ENCODE measurements around the gene ONECUT1. TPM values are rescaled to one million over a fixed set of nuclear protein-coding genes. Genes with fewer than 3 reads are reported as not detected.

The ONECUT1 gene
- total RNA-seq, 1 experiment from 2014 or later: 1.3 TPM

GRCh38 chr15:52796228-52796521, 6.0 kb upstream of the ONECUT1 start:
- Histone ChIP-seq H3K4me1 (ENCODE audit: control insufficient read depth in 1 of 2, insufficient read depth in 2 of 2, low read length in 2 of 2) (no peaks in the 10 kb centered on the region), H3K9ac (ENCODE audit: low read length) (no peak overlapping the region), H3K4me2 (ENCODE audit: low read length) (no peak overlapping the region), H3K27ac (ENCODE audit: low read depth, low read length) (no peak overlapping the region), H3K4me3 (replicated peaks in 1 of 2; ENCODE audit: low read depth in 1 of 2, low read length in 2 of 2) (no peak overlapping the region), H3K79me2 (ENCODE audit: insufficient read depth, low read length) (no peaks in the 10 kb centered on the region), H4K20me1 (ENCODE audit: insufficient read depth) (no peaks in the 10 kb centered on the region), H2AFZ (ENCODE audit: low read depth, low read length, poor library complexity, severe bottlenecking) (no peak overlapping the region), H3K36me3 (ENCODE audit: control insufficient read depth in 1 of 2, insufficient read depth in 2 of 2, low read length in 2 of 2) (no peaks in the 10 kb centered on the region), H3K9me2 (ENCODE audit: insufficient read depth) (no peaks in the 10 kb centered on the region), H3K9me3 (ENCODE audit: control insufficient read depth in 1 of 2, insufficient read depth in 1 of 2, low read depth in 1 of 2, low read length in 2 of 2) (no peaks in the 10 kb centered on the region), H3K27me3 (ENCODE audit: insufficient read depth, low read length) (peaks cover 7% of the 10 kb centered on the region)
- ATAC-seq (no peak), DNase-seq (ENCODE audit: low read depth, low spot score) (no peak)
- intact Hi-C loops (cut with micrococcal nuclease): no loop called here
- RAD21 ChIA-PET (ENCODE audit: low non-redundant PET in 1 of 2, low total read pairs in 2 of 2, uncharacterized antibody in 2 of 2, unreplicated experiment in 2 of 2): no interaction called here
- TF ChIP-seq ATF3 (IDR thresholded peaks at IDR 0.05) (no peak), SRF (IDR thresholded peaks at IDR 0.05; ENCODE audit: low read depth) (no peak), SIN3A (IDR thresholded peaks at IDR 0.05; ENCODE audit: low read depth) (no peak), ELF1 (IDR thresholded peaks at IDR 0.05; ENCODE audit: borderline replicate concordance, low read depth) (no peak), EZH2phosphoT487 (IDR thresholded peaks at IDR 0.05; ENCODE audit: borderline replicate concordance) (no peak), POLR2A (IDR thresholded peaks at IDR 0.05; ENCODE audit: borderline replicate concordance, extremely low read depth, insufficient read depth, insufficient read length) (no peak), POLR2AphosphoS5 (IDR thresholded peaks at IDR 0.05; ENCODE audit: low read depth, low read length) (no peak)
- no TSS peak for BruUV-seq (replicated peaks)
- POLR2A ChIA-PET: no interaction called here
- CTCF ChIA-PET: no interaction called here

- H3K9me2 ChIP-seq (ENCODE audit: insufficient read depth): no peaks in the 10 kb centered on the region
- no peaks in the 10 kb centered on the region for H3K9me3 ChIP-seq (ENCODE audit: control insufficient read depth in 1 of 2, insufficient read depth in 1 of 2, low read depth in 1 of 2, low read length in 2 of 2)
- no peaks in the 10 kb centered on the region for H4K20me1 ChIP-seq (ENCODE audit: insufficient read depth)
- H3K9ac ChIP-seq (ENCODE audit: low read length): no peak overlapping the region
- TF ChIP-seq FOSL1 (IDR thresholded peaks at IDR 0.05; ENCODE audit: low read depth) (no peak), EZH2 (IDR thresholded peaks at IDR 0.05) (no peak), EGR1 (IDR thresholded peaks at IDR 0.05; ENCODE audit: low read depth) (no peak), CEBPB (IDR thresholded peaks at IDR 0.05; ENCODE audit: low read depth) (no peak), ZBTB33 (IDR thresholded peaks at IDR 0.05; ENCODE audit: extremely low read depth, insufficient replicate concordance, low read length) (no peak), ELF1 (IDR thresholded peaks at IDR 0.05; ENCODE audit: borderline replicate concordance, low read depth) (no peak), RAD21 (IDR thresholded peaks at IDR 0.05; ENCODE audit: low read depth) (no peak)
- no peak overlapping the region for H3K4me2 ChIP-seq (ENCODE audit: low read length)
- ChIA-PET CTCF (no interaction called here), RAD21 (ENCODE audit: low non-redundant PET in 1 of 2, low total read pairs in 2 of 2, uncharacterized antibody in 2 of 2, unreplicated experiment in 2 of 2) (no interaction called here), POLR2A (no interaction called here)
- DNase-seq (ENCODE audit: low read depth, low spot score) (no peak), ATAC-seq (no peak)
- no peak overlapping the region for H3K27ac ChIP-seq (ENCODE audit: low read depth, low read length)
- H3K4me1 ChIP-seq (ENCODE audit: control insufficient read depth in 1 of 2, insufficient read depth in 2 of 2, low read length in 2 of 2): no peaks in the 10 kb centered on the region
- H3K79me2 ChIP-seq (ENCODE audit: insufficient read depth, low read length): no peaks in the 10 kb centered on the region
- intact Hi-C loops (cut with micrococcal nuclease): no loop called here
- H2AFZ ChIP-seq (ENCODE audit: low read depth, low read length, poor library complexity, severe bottlenecking): no peak overlapping the region
- H3K4me3 ChIP-seq (replicated peaks in 1 of 2; ENCODE audit: low read depth in 1 of 2, low read length in 2 of 2): no peak overlapping the region
- H3K27me3 ChIP-seq (ENCODE audit: insufficient read depth, low read length): peaks cover 7% of the 10 kb centered on the region
- no TSS peak for BruUV-seq (replicated peaks)
- no peaks in the 10 kb centered on the region for H3K36me3 ChIP-seq (ENCODE audit: control insufficient read depth in 1 of 2, insufficient read depth in 2 of 2, low read length in 2 of 2)
These were observed 5.5 kb upstream of the ONECUT1 start for GRCh38 chr15:52795464-52796227.

Data from HCT116 (cell line).